ENCODE results near the gene ARMH3. TPM values are rescaled to one million over a fixed set of nuclear protein-coding genes. Genes with fewer than 3 reads are reported as not detected.

Gene ARMH3
- total RNA-seq, 4 donors from 2014 or later = 11.9 to 18.4 (median 17.9) TPM

GRCh38 chr10:101919026-101919770, 136.8 kb downstream of the ARMH3 start:
- no peak for TF ChIP-seq CTCF (IDR thresholded peaks at IDR 0.05; ENCODE audit: low read depth)

GRCh38 chr10:101912561-101913179, 143.3 kb downstream of the ARMH3 start:
- TF ChIP-seq CTCF (IDR thresholded peaks at IDR 0.05; ENCODE audit: low read depth) = no peak

GRCh38 chr10:101906586-101907183, 149.3 kb downstream of the ARMH3 start:
- no peak for TF ChIP-seq CTCF (IDR thresholded peaks at IDR 0.05; ENCODE audit: low read depth)

GRCh38 chr10:101905251-101905650, 150.7 kb downstream of the ARMH3 start:
- no peak for TF ChIP-seq CTCF (IDR thresholded peaks at IDR 0.05; ENCODE audit: low read depth)

GRCh38 chr10:101903827-101904550, 152.0 kb downstream of the ARMH3 start:
- TF ChIP-seq CTCF (IDR thresholded peaks at IDR 0.05; ENCODE audit: low read depth) = no peak

GRCh38 chr10:101902820-101903145, 153.2 kb downstream of the ARMH3 start:
- TF ChIP-seq CTCF (IDR thresholded peaks at IDR 0.05; ENCODE audit: low read depth) = no peak
